Osteoblast (primary cell): Measurements from ENCODE around the gene IQCC. TPM values are rescaled to one million over a fixed set of nuclear protein-coding genes. Genes with fewer than 3 reads are reported as not detected.
A peak's percentile ranks its signal among the peaks of the same experiment; 100 is the strongest.

Experiments
- DNase-seq: peaks from one replicate; pipeline ENCODE4 v3.0.0; 2011; ENCODE audit warnings: low spot score, mixed read lengths; ENCODE audit not compliant: insufficient read length; ENCODE audit errors: missing footprints
- H2AFZ ChIP-seq: 2 replicates; pipeline ENCODE4 v1.6.0; 2011; ENCODE audit warnings: mild to moderate bottlenecking, low read length
- H3K27ac ChIP-seq: 2 replicates; pipeline ENCODE4 v1.5.1; 2011; ENCODE audit warnings: mild to moderate bottlenecking, low read depth, low read length, moderate library complexity
- H3K27me3 ChIP-seq: 2 replicates; pipeline ENCODE4 v1.6.0; 2012; ENCODE audit warnings: mild to moderate bottlenecking, control low read depth, inconsistent platforms, low read length, moderate library complexity; ENCODE audit not compliant: insufficient read depth
- H3K36me3 ChIP-seq: 2 replicates; pipeline ENCODE4 v1.5.1; 2011; ENCODE audit warnings: mild to moderate bottlenecking, low read length, control low read depth, moderate library complexity; ENCODE audit not compliant: insufficient read depth
- H3K4me1 ChIP-seq: 2 replicates; pipeline ENCODE4 v1.5.1; 2011; ENCODE audit warnings: mild to moderate bottlenecking, low read length, control low read depth, moderate library complexity; ENCODE audit not compliant: insufficient read depth
- H3K4me2 ChIP-seq: 2 replicates; pipeline ENCODE4 v1.6.0; 2011; ENCODE audit warnings: mild to moderate bottlenecking, low read length; ENCODE audit not compliant: insufficient read depth
- H3K4me3 ChIP-seq: fragments of 200-600 bp; sonication (generic); 3 replicates; pipeline ENCODE4 v1.5.1; 2012; ENCODE audit warnings: mild to moderate bottlenecking, low read length, inconsistent platforms; ENCODE audit not compliant: insufficient read depth
- H3K79me2 ChIP-seq: 2 replicates; pipeline ENCODE4 v1.6.0; 2012; ENCODE audit warnings: mild to moderate bottlenecking, low read length, control low read depth, inconsistent platforms; ENCODE audit not compliant: insufficient read depth
- H3K9me3 ChIP-seq: 2 replicates; pipeline ENCODE4 v1.5.1; 2011; ENCODE audit warnings: low read depth, low read length, control low read depth
- H4K20me1 ChIP-seq: 2 replicates; pipeline ENCODE4 v1.6.0; 2012; ENCODE audit warnings: mild to moderate bottlenecking, low read length, control low read depth; ENCODE audit not compliant: insufficient read depth
- total RNA-seq: library from RNA; depleted of rRNA; stranded (reverse); fragments of >200 nt; gene quantifications from 2 replicates; pipeline ENCODE4 v1.2.3, GENCODE V29; 2012
- TF ChIP-seq, protein P1 (sequence below): IDR thresholded peaks from 2 replicates; pipeline ENCODE4 v1.5.1; 2011; ENCODE audit warnings: mild to moderate bottlenecking, low read depth, low read length, moderate library complexity; ENCODE audit errors: extremely low read depth

IQCC gene
- total RNA-seq, 1 donor, result 1.8 TPM

DNA sequence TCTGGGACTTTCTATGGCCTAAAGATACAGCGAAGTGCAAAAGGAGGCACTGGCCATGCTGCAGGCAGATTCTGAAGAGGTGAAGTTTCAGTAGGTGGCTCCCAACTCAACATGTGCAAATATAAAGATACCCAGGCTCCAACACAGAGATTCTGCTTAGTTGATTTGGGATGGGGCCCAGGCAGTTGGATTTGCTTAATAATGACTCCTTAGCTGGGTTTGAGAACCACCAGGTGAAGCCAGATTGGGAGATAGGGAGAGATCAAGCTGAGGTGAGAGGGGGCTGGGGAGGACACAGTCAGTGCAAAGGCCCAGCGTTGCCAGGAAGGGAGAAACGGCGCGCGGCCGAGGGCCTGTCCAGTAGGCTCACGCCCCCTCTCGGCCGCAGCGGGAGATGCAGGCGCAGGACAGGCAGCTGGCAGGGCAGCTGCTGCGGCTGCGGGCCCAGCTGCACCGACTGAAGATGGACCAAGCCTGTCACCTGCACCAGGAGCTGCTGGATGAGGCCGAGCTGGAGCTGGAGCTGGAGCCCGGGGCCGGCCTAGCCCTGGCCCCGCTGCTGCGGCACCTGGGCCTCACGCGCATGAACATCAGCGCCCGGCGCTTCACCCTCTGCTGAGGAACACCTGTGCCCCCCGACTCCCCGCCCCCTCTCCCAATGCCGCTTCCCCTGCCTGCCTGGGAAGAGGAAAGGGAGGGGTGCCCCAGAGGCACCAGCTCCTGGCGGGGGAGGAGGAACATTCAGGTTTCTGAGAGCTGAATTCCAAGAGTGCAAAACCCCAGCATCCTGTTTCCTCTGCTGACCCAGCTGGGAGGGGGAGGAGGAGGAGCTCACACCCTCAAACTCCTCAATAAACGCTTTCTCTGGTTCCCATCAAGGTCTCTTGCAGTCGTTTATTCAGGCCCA is 42.8 kb downstream of the IQCC start:
- Histone ChIP-seq H3K4me2 (peak overlapping the region; percentile 62), H3K27ac (no peak overlapping the region), H3K79me2 (no peaks in the 10 kb centered on the region), H3K9me3 (no peaks in the 10 kb centered on the region), H4K20me1 (no peaks in the 10 kb centered on the region), H3K4me3 (peak overlapping the region; percentile 35), H3K36me3 (no peaks in the 10 kb centered on the region), H3K4me1 (peaks cover 18% of the 10 kb centered on the region), H3K27me3 (peaks cover 4% of the 10 kb centered on the region), H2AFZ (peak overlapping the region; percentile 11)
- TF ChIP-seq, protein P1, sequence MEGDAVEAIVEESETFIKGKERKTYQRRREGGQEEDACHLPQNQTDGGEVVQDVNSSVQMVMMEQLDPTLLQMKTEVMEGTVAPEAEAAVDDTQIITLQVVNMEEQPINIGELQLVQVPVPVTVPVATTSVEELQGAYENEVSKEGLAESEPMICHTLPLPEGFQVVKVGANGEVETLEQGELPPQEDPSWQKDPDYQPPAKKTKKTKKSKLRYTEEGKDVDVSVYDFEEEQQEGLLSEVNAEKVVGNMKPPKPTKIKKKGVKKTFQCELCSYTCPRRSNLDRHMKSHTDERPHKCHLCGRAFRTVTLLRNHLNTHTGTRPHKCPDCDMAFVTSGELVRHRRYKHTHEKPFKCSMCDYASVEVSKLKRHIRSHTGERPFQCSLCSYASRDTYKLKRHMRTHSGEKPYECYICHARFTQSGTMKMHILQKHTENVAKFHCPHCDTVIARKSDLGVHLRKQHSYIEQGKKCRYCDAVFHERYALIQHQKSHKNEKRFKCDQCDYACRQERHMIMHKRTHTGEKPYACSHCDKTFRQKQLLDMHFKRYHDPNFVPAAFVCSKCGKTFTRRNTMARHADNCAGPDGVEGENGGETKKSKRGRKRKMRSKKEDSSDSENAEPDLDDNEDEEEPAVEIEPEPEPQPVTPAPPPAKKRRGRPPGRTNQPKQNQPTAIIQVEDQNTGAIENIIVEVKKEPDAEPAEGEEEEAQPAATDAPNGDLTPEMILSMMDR, result peak; percentile 71
- peak; percentile 95 for DNase-seq

DNA sequence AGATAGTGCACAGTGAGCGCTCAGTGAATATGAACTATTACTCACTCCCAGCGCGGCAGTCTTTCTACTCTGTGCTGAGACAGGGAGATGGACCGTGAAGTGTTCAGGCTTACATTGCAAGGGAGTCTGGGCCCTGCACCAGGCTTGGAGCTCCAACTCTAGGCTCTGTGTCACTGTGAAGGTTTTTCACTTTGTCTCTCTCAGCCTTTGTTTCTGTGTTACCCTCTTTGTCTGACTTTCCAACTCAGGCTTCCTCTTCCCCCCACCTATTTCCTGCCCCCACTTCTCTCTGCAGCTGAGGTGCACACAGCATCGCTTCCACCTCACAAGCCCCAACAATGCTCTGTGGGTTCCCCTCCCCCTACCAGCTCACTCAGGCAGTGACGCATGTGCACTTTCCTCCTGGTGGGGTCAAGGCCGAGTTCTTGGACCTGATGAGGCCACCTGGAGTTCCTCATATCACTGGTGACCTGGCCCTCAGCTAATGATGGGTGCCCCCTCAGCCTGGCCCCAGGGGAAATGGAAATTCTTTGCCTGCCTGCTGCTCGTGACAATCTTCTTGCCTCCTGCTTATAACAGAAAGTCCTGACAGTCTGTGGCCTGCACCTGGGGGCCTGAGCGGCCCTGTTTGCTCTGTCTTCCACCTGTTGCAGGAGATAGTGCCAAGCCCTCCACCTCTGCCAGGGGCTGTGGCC is 44.5 kb downstream of the IQCC start:
- H3K36me3 ChIP-seq, result no peaks in the 10 kb centered on the region
- H3K9me3 ChIP-seq, result no peaks in the 10 kb centered on the region
- peaks cover 4% of the 10 kb centered on the region for H3K27me3 ChIP-seq
- H3K4me3 ChIP-seq, result no peak overlapping the region
- H4K20me1 ChIP-seq, result no peaks in the 10 kb centered on the region
- H2AFZ ChIP-seq, result no peak overlapping the region
- no peak for DNase-seq
- TF ChIP-seq, protein P1, result no peak
- no peak overlapping the region for H3K27ac ChIP-seq
- H3K79me2 ChIP-seq, result no peaks in the 10 kb centered on the region
- H3K4me1 ChIP-seq, result peaks cover 18% of the 10 kb centered on the region
- no peak overlapping the region for H3K4me2 ChIP-seq

DNA sequence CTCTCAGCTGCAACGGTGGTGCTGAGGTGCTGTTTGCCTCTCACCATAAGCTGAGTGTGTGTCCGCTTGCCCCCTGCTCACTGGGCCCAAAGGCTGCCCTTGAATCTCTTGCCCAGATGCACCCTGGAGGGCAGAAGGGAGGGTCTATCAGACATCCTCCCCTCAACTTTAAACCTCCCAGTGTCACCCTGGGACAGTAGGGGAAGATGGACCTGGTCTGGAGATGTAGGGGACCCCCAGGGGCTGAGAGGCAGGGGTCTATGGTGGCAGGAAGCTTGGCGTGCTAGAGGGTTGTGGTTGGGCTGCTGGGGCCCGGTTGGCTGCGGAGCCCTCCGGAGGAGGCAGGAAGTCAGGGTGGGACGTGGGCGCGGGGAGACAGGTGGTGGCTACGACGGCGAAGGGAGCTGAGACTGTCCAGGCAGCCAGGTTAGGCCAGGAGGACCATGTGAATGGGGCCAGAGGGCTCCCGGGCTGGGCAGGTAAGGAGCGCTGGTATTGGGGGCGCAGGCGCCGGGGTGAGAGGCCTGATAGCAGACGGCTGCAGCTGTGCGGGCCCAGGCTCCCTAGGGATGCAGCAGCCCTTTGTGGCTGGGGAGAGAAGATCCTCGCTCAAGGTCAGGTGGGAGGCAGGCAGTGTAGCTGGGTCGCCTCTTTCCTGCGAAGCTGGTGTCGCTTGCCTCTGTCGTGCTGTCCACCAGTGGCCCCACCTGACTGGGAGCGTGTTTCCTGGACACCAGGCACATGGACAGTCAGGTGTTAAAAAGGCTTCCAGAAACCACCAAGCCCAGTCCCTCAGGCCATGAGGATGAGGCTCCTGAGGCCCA is 45.6 kb downstream of the IQCC start, which contains the start of gene LCK:
LCK (plus strand) TSS at position 373 of the 824 bp plus-strand sequence. CDS start 23,065 bp downstream, outside the sequence.
- H2AFZ ChIP-seq, result no peak within 1 kb of the TSS
- no peak within 1 kb of the TSS for H3K4me3 ChIP-seq
- DNase-seq, result peak; percentile 76
- no peaks in the 10 kb centered on the region for H3K79me2 ChIP-seq
- H3K27me3 ChIP-seq, result peaks cover 4% of the 10 kb centered on the region
- no peak within 1 kb of the TSS for H3K4me2 ChIP-seq
- no peaks in the 10 kb centered on the region for H4K20me1 ChIP-seq
- peaks cover 18% of the 10 kb centered on the region for H3K4me1 ChIP-seq
- no peaks in the 10 kb centered on the region for H3K9me3 ChIP-seq
- TF ChIP-seq, protein P1, result no peak
- H3K27ac ChIP-seq, result no peak within 1 kb of the TSS
- H3K36me3 ChIP-seq, result no peaks in the 10 kb centered on the region
